ENCODE results near the gene GUCY2D.

- no peak for TF ChIP-seq FOXP2 (optimal IDR thresholded peaks at IDR 0.05; ENCODE audit: control extremely low read depth, extremely low read length, insufficient read depth)
- TF ChIP-seq POLR2AphosphoS5 (IDR thresholded peaks at IDR 0.05; ENCODE audit: borderline replicate concordance, low read depth, low read length): no peak
- no peak for TF ChIP-seq EZH2 (IDR thresholded peaks at IDR 0.05)
Measured at GRCh38 chr17:8012045-8012580, 9.7 kb downstream of the GUCY2D start.

All from SK-N-MC (cell line).